Right lobe of liver (tissue), 6 donors: ENCODE results near the gene C1QTNF3. TPM values are rescaled to one million over a fixed set of nuclear protein-coding genes. Genes with fewer than 3 reads are reported as not detected.

Source experiments
- ATAC-seq, 4 donors: fragments of 200-7000 bp; cut with Tn5 transposase; one replicate each; pipeline ENCODE4 v1.9.1; 2020; ENCODE audit warnings: mild to moderate bottlenecking in 4 of 4, moderate library complexity in 4 of 4
- DNase-seq, 3 donors: peaks; one replicate each; pipeline ENCODE4 v3.0.0-alpha.2; 2020
- H3K27ac ChIP-seq, 3 donors: fragments of 200-600 bp; one replicate each; pipeline ENCODE4 v1.8.0; 2022
- H3K27me3 ChIP-seq, 2 donors: fragments of 200-600 bp; one replicate each; pipeline ENCODE4 v1.8.0; 2022
- H3K36me3 ChIP-seq, 4 donors: fragments of 200-600 bp; sonication (generic) in 1 of 4; one replicate each; pipeline versions ENCODE4 v1.5.1 to v1.8.0; 2017 to 2022; ENCODE audit warnings: control low read depth in 1 of 4
- H3K4me1 ChIP-seq, 4 donors: fragments of 200-600 bp; sonication (generic) in 1 of 4; one replicate each; pipeline versions ENCODE4 v1.5.1 to v1.8.0; 2017 to 2022; ENCODE audit warnings: control low read depth in 1 of 4
- H3K4me3 ChIP-seq, 3 donors: fragments of 200-600 bp; one replicate each; pipeline ENCODE4 v1.8.0; 2022
- H3K9me3 ChIP-seq, 4 donors: fragments of 200-600 bp; sonication (generic) in 1 of 4; one replicate each; pipeline versions ENCODE4 v1.5.1 to v1.8.0; 2017 to 2022; ENCODE audit warnings: control low read depth in 1 of 4
- POLR2A ChIP-seq: fragments of 450-650 bp; IDR thresholded peaks from one replicate; pipeline ENCODE4 v1.6.1; 2017; ENCODE audit warnings: antibody characterized with exemption, mild to moderate bottlenecking
- WGBS: methylation state at CpG from one replicate; pipeline ENCODE4 v1.1.6; 2018; ENCODE audit warnings: low coverage, low lambda C conversion rate; ENCODE audit not compliant: insufficient coverage; ENCODE audit errors: missing lambda C conversion rate; 5-methylcytosine and 5-hydroxymethylcytosine counted together
- intact Hi-C, 2 donors: fragments of 100-400 bp; cut with DNase I; formaldehyde crosslinking; loops; one replicate each; pipeline versions ENCODE4 v1.11.2 to v1.14.1; 2022
- total RNA-seq, 6 experiments: library from RNA; depleted of rRNA in 2 of 6; stranded (reverse); fragments of >200 nt in 2 of 6; fragmentation: NEBNext Ultra II Directional in 3 of 6; extraction: Animal tissue kit (Norgen Biotek cat#: 25700) in 3 of 6; gene quantifications; one replicate each; pipeline versions ENCODE4 v1.1.0 to v1.2.4, GENCODE V29; 2016 to 2023
- TF ChIP-seq, protein P1 (sequence below), 4 donors: fragments of 200-600 bp in 3 of 4; fragments of 450-650 bp in 1 of 4; IDR thresholded peaks; one replicate each; pipeline versions ENCODE4 v1.5.1 to v1.8.0; 2016 to 2022; ENCODE audit warnings: antibody characterized with exemption in 4 of 4, mild to moderate bottlenecking in 2 of 4
- donor health status: DM: no; HTN: yes; CAD: no.
- donor health status: DM: no; HTN: no; CAD: no.
- donor health status: DM: no; HTN: no; CAD: no.
- donor health status: DM: no; HTN: yes; CAD: no.
- donor health status: DM: no; HTN: yes; CAD: no.

Gene C1QTNF3
- total RNA-seq, 6 experiments from 2014 or later = 1.5 to 7.7 (median 3.1) TPM

DNA sequence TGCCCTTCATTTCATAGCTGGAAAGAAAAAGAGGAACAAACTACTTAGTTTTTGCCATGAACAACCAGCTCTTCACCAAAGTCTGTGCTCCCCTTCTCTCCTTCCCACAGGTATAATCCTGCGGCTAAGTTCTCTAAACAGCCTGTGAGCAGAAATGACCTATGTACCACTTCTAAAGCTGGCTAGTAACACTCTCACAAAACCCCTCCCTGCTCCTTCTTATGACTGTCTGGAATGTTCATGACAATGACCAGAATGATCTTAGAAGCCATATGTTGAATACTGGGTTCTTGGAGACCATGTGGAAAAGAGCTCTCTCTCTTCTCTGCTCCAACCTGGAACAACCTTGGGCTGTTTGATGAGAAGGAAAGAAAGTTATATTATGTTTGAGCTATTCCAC lies 22.3 kb downstream of the C1QTNF3 start:
- 83% methylated on average over 1 of the region's 1 CpG for WGBS
- ATAC-seq = no peak
- H3K27ac ChIP-seq = no peak overlapping the region

DNA sequence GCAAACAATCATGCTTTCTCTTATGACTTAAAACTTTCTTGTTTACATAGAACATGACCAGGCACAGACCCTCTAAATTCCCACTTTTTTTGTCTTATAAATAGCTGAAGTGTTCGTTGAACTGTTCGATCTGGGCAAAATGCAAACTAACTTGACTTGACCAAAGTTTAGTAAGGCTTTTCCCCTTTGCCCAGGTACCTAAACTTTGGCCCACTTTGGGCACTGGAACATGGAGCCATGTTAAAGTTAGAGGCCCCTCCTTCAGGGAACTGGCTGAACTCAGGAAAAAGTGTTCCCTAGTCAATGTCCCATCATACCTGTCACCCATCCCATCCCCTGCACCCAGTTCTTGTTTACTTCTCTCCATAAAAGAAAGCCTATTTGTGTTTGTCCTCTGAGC lies 25.8 kb downstream of the C1QTNF3 start:
- H3K4me1 ChIP-seq = peaks cover 0 to 41% (median 15%) of the 10 kb centered on the region in 4 donors
- TF ChIP-seq, protein P1, sequence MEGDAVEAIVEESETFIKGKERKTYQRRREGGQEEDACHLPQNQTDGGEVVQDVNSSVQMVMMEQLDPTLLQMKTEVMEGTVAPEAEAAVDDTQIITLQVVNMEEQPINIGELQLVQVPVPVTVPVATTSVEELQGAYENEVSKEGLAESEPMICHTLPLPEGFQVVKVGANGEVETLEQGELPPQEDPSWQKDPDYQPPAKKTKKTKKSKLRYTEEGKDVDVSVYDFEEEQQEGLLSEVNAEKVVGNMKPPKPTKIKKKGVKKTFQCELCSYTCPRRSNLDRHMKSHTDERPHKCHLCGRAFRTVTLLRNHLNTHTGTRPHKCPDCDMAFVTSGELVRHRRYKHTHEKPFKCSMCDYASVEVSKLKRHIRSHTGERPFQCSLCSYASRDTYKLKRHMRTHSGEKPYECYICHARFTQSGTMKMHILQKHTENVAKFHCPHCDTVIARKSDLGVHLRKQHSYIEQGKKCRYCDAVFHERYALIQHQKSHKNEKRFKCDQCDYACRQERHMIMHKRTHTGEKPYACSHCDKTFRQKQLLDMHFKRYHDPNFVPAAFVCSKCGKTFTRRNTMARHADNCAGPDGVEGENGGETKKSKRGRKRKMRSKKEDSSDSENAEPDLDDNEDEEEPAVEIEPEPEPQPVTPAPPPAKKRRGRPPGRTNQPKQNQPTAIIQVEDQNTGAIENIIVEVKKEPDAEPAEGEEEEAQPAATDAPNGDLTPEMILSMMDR (IDR thresholded peaks at IDR 0.05) = no peak
- TF ChIP-seq POLR2A = no peak
- H3K4me3 ChIP-seq = no peak overlapping the region
- DNase-seq = peak in 1 of 3 donors; percentile 68
- peak overlapping the region in 1 of 3 donors; percentile 46 for H3K27ac ChIP-seq
- intact Hi-C loops = no loop called here
- no peaks in the 10 kb centered on the region for H3K27me3 ChIP-seq
- no peaks in the 10 kb centered on the region for H3K9me3 ChIP-seq
- WGBS = 24% methylated on average over 2 of the region's 2 CpGs
- peak; percentile 19 to 79 (median 68) for ATAC-seq
- no peaks in the 10 kb centered on the region for H3K36me3 ChIP-seq

More for the DNA sequence above, 22.3 kb downstream of the C1QTNF3 start:
- DNase-seq = no peak
- Histone ChIP-seq H3K9me3 (no peaks in the 10 kb centered on the region), H3K4me3 (no peak overlapping the region), H3K4me1 (peaks cover 0 to 38% (median 18%) of the 10 kb centered on the region in 4 donors), H3K27me3 (no peaks in the 10 kb centered on the region), H3K36me3 (no peaks in the 10 kb centered on the region)
- intact Hi-C loops = no loop called here
- no peak for TF ChIP-seq POLR2A
- TF ChIP-seq, protein P1 (IDR thresholded peaks at IDR 0.05) = no peak

DNA sequence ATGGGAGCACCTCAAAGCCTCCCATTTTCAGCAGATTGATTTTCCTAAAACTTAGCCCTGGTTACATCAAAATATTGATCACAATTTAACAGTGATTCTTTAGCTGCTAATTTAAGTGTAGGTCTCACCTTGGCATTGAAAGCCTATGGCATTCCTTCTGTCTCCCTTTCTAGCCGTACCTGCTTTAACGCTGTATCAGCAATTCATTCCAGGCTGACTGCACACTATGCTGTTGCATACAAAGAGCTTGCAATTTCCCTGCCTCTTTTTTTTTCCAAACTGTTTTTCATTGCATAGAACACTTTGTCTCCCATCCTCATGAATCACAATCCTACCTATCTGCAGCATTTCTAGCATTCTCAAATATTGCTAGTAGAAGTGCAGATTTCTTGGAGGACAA lies 26.3 kb downstream of the C1QTNF3 start:
- DNase-seq = no peak
- WGBS = 27% methylated on average over 2 of the region's 2 CpGs
- no peaks in the 10 kb centered on the region for H3K27me3 ChIP-seq
- peak; percentile 17 to 63 (median 41) for ATAC-seq
- no peak overlapping the region for H3K4me3 ChIP-seq
- no peaks in the 10 kb centered on the region for H3K9me3 ChIP-seq
- intact Hi-C loops = no loop called here
- peak overlapping the region in 1 of 3 donors; percentile 46 for H3K27ac ChIP-seq
- no peaks in the 10 kb centered on the region for H3K36me3 ChIP-seq
- peaks cover 0 to 41% (median 14%) of the 10 kb centered on the region in 4 donors for H3K4me1 ChIP-seq
- no peak for TF ChIP-seq POLR2A
- TF ChIP-seq, protein P1 (IDR thresholded peaks at IDR 0.05) = no peak

GRCh38 chr5:34016222-34016621 lies 26.8 kb downstream of the C1QTNF3 start:
- intact Hi-C loops = no loop called here
- no peak for ATAC-seq

More at GRCh38 chr5:34016222-34016621, 26.8 kb downstream of the C1QTNF3 start:
- TF ChIP-seq POLR2A = no peak
- TF ChIP-seq, protein P1 (IDR thresholded peaks at IDR 0.05) = no peak
- Histone ChIP-seq H3K27me3 (no peaks in the 10 kb centered on the region), H3K4me1 (peaks cover 0 to 43% (median 14%) of the 10 kb centered on the region in 4 donors), H3K36me3 (no peaks in the 10 kb centered on the region), H3K27ac (peak overlapping the region in 1 of 3 donors; percentile 46), H3K4me3 (no peak overlapping the region), H3K9me3 (no peaks in the 10 kb centered on the region)
- no peak for DNase-seq
- WGBS = 79% methylated on average over 5 of the region's 5 CpGs
